GM19452 (cell line): Measurements from ENCODE around the gene KIR3DL1.
"Not testable (repeated sequence)": the region's sequence is repeated elsewhere in the genome, so short reads cannot be mapped to it uniquely, and the experiment has no call there.

Experiments used
- ATAC-seq: cut with Tn5 transposase; IDR thresholded peaks from one replicate; pipeline ENCODE4 v1.9.1; 2021; ENCODE audit not compliant: unreplicated experiment

The KIR3DL1 gene

DNA sequence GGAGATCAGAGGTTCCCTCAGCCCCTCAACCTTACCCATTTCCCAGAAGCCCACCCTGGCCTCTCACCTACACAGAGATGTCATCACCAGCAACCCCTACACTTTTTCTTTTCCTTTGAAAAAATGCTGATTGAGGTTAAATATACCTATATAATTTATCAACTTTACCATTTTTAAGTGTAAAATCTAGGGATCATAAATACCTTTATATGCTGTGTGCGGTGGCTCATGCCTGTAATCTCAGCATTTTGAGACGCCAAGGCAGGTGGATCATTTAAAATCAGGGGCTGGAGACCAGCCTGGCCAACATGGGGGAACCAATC is 9.8 kb upstream of the KIR3DL1 start:
- no peak for ATAC-seq

DNA sequence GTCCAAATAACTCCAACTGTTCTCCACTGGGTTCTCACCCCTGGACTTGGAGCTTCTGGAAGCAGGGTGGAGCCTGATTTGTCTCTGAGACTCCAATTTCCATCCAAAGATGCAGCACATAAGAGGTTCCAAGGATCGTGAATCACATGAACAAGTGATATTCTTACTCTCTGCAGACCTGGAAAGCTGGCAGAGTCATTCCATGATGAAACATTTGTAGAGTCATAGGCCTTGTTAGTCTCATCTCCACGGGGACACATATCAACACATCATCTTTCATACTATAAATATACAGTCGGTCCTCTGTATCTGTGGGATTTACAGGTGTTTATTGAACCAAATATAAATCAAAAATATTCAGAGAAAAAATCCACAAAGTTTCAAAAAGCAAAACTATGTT is 1.7 kb upstream of the KIR3DL1 start:
- ATAC-seq: not testable (repeated sequence)

DNA sequence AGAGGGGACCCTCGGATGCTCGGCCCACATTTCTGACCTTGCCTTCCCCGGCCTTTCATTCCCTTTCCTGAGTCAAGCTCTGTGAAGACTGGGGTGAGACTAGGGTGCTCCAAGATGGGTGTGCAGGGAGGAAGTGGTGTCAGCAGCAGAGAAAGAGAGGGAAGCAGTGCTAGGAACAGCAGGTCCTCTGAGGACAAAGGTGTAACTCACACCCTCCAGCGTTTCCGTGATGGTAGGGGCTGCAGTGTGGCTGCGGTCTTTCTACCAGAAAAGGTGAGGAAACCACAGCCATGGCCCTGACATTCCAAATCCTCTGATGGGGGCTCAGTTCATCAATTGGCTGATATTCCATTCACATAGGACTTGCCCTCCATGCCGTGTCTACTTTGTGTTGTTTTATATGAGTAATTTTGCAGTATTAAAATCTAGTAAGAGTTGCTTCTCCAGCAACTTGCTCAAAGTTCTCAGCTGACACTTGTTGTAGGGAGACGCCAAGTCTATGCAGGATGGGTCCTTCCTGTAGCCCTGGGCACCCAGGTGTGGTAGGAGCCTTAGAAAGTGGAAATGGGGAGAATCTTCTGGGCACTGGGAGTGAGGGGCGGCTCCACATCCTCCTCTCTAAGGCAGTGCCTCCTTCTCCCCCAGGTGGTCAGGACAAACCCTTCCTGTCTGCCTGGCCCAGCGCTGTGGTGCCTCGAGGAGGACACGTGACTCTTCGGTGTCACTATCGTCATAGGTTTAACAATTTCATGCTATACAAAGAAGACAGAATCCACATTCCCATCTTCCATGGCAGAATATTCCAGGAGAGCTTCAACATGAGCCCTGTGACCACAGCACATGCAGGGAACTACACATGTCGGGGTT is 1.6 kb downstream of the KIR3DL1 start:
- ATAC-seq: no peak

DNA sequence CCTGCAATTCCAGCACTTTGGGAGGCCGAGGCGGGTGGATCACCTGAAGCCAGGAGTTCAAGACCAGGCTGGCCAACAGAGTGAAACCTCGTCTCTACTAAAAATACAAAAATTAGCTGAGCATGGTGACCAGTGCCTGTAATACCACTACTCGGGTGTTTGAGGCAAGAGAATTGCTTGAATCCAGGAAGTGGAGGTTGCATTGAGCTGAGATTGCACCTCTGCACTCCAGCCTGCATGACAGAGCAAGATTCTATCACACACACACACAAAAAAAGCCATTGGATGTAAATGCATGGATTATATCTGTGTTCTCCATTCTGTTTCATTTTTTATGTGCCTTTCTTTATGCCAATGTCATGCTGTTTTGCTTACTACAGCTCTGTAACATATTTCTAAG is 8.1 kb downstream of the KIR3DL1 start:
- ATAC-seq: not testable (repeated sequence)

- not testable (repeated sequence) for ATAC-seq
These were observed 9.1 kb downstream of the KIR3DL1 start for GRCh38 chr19:54825326-54825725.

DNA sequence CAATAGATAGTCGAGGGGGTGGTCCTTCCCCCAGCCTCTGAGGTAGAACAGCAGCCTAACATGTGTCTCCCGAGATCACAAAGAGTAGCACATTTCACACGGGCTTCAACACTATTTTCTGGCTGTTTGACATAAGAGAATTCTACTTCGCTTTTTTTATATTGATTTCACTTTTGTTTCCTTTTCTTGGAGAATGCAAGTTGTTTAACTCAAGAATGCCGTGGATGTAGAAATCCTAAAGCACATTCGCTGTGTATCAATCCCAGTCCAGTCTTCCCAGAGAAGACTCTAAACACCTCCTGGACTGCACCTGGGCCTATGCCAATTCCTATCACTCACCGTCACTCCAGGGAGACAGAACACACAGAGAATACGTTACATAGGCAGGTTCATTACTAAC is 11.8 kb downstream of the KIR3DL1 start:
- not testable (repeated sequence) for ATAC-seq

GRCh38 chr19:54832496-54832895 is 16.2 kb downstream of the KIR3DL1 start, which contains the start of gene KIR2DS4:
KIR2DS4 (plus strand) TSS chr19:54832676.
- not testable (repeated sequence) for ATAC-seq

GRCh38 chr19:54835126-54835525 is 18.9 kb downstream of the KIR3DL1 start:
- not testable (repeated sequence) for ATAC-seq

DNA sequence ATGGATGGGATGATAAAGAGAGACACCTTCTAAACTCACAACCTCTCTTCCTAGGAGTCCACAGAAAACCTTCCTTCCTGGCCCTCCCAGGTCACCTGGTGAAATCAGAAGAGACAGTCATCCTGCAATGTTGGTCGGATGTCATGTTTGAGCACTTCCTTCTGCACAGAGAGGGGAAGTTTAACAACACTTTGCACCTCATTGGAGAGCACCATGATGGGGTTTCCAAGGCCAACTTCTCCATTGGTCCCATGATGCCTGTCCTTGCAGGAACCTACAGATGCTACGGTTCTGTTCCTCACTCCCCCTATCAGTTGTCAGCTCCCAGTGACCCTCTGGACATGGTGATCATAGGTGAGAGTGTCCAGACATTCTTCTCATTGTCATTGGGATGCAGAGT is 21.3 kb downstream of the KIR3DL1 start:
- ATAC-seq: not testable (repeated sequence)

DNA sequence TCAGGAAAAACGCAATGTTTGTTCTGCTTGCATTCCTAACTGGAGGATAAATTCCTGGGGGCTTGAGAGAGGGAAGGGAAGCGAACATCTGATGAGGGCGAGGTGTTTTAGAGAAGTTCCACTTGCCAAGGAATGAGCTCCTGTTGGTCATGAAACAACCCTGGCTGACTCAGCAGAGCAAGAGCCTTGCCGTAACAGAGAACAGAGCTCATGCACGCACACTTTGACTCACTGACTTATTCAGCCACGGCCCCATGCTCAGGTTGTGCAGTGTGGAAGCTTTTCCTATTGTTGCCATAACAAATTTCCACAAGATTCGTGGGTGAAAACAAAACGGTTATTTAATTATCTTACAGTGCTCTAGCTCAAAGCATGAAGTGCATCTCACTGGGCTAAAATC is 26.9 kb downstream of the KIR3DL1 start:
- not testable (repeated sequence) for ATAC-seq

DNA sequence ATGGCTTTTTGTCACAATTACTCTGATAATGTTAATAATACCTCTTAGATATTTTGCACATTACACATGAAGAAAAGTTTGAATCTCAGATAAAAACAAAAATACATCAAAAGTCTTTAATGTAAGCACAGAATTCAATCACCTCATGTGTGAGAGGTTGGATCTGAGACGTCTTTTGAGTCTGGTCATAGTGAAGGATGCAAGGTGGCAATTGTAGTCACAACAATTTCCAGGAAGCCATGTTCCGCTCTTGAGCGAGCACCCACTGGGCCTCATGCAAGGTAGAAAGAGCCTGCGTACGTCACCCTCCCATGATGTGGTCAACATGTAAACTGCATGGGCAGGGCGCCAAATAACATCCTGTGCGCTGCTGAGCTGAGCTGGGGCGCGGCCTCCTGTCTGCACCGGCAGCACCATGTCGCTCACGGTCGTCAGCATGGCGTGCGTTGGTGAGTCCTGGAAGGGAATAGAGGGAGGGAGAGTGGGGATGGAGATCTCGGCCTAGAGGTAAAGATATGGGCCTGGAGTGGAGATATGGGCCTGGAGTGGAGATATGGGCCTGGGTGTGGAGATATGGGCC is 33.9 kb downstream of the KIR3DL1 start, which contains the start of gene KIR3DL2:
Gene KIR3DL2, plus strand, starts transcription at position 383 of the 580 bp plus-strand sequence. Its CDS starts 33 bp downstream, at position 416.
- not testable (repeated sequence) for ATAC-seq

GRCh38 chr19:54850930-54851329 is 34.7 kb downstream of the KIR3DL1 start:
- no peak for ATAC-seq

- no peak for ATAC-seq
These were observed 35.1 kb downstream of the KIR3DL1 start for GRCh38 chr19:54851353-54851752.

GRCh38 chr19:54855241-54855640 is 39.0 kb downstream of the KIR3DL1 start:
- ATAC-seq: not testable (repeated sequence)

GRCh38 chr19:54858476-54858875 is 42.2 kb downstream of the KIR3DL1 start:
- ATAC-seq: not testable (repeated sequence)

GRCh38 chr19:54859421-54859820 is 43.2 kb downstream of the KIR3DL1 start:
- not testable (repeated sequence) for ATAC-seq

GRCh38 chr19:54863459-54863858 is 47.2 kb downstream of the KIR3DL1 start:
- ATAC-seq: not testable (repeated sequence)

GRCh38 chr19:54871696-54872095 is 55.4 kb downstream of the KIR3DL1 start:
- no peak for ATAC-seq

DNA sequence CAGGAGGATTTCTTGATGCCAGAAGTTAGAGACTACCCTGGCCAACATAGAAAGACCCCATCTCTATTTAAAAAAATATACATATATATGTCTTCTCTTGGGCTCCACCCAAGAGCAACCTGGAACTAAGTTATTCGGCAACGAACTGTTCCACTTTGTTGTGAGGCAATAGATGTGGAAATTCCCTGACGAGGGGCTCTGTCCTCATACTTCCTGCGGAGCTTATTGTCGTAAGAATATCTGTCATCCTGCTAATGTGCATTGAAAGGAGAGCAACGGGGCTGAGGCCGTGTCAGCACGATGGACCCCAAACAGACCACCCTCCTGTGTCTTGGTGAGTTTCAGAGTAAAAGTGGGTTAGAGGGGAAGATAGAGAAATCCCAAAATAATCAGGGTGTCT is 57.7 kb downstream of the KIR3DL1 start, which contains the start of gene FCAR:
Gene FCAR, plus strand, starts transcription at position 246 of the 400 bp plus-strand sequence. Its CDS starts 55 bp downstream, at position 301.
- no peak for ATAC-seq

DNA sequence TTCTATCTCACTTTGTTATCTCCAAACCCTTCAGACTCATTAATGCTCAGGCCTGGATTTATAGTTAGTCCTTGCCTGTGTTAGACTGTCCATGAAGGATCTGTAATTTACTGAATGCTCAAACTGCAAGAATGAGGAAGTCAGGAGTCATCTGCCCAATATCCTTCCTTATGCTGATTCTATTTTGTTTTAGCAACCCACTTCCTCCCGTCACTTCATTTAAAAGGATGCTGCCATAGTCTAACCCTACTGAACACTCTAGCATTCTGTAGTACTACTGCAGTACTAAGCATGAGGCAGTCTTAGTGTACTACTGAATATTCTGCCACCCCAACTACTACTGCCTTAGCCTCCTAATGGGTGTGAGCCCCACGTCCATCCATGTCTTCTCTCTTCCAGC is 59.2 kb downstream of the KIR3DL1 start:
- no peak for ATAC-seq

GRCh38 chr19:54877471-54877870 is 61.2 kb downstream of the KIR3DL1 start:
- ATAC-seq: no peak
